ENCODE data around the gene SLC38A1. TPM values are rescaled to one million over a fixed set of nuclear protein-coding genes. Genes with fewer than 3 reads are reported as not detected.

Gene SLC38A1
- total RNA-seq, 2 experiments from 2014 or later: 114 to 163 TPM

DNA sequence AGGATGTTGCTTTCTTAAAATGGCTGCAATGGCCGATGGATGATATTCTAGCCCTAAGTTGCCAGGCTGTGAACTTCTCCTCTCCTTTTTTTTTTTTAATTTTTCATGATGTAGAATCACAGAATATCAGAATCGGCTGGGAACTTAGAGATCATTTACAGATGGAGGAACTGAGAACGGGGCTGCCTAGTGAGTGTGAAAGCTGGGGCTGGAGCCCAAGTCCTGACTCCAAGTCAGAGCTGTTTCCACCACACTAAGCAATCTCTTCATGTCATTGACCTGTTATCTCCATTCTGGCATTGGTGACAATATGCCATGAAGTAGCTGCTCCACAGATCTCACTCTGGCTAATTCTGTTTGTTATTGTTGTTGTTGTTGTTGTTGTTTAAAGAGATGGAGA is 121.7 kb downstream of the SLC38A1 start:
- ChIA-PET POLR2A (interaction anchor here (0.6 to 0.8 kb wide), 2 partner anchors 252 to 309 kb away, joined by 3 read pairs; no protein-coding TSS in a partner anchor), CTCF (ENCODE audit: unreplicated experiment) (interaction anchor here (0.6 kb wide), 1 partner anchor 1630 kb away, joined by 3 read pairs; no protein-coding TSS in a partner anchor)
- H3K4me3 ChIP-seq (ENCODE audit: low read depth, low read length, poor library complexity, severe bottlenecking): no peak overlapping the region
- peaks cover 11% of the 10 kb centered on the region for H3K4me1 ChIP-seq (ENCODE audit: insufficient read depth, low read length, poor library complexity, severe bottlenecking)
- no peaks in the 10 kb centered on the region for H3K79me2 ChIP-seq (ENCODE audit: insufficient read depth, low read depth, low read length)
- BruUV-seq (replicated peaks): no TSS peak
- no peaks in the 10 kb centered on the region for H3K36me3 ChIP-seq (ENCODE audit: insufficient read depth, low read length)
- no peak for DNase-seq (ENCODE audit: low spot score)
- no peak overlapping the region for H3K4me2 ChIP-seq (ENCODE audit: low read length)
- no peak overlapping the region for H3K27ac ChIP-seq (ENCODE audit: low read depth, low read length, poor library complexity, severe bottlenecking)
- no peak overlapping the region for H2AFZ ChIP-seq (ENCODE audit: low read length)
- H3K9me2 ChIP-seq (ENCODE audit: insufficient read depth, low read length): no peaks in the 10 kb centered on the region
- H4K20me1 ChIP-seq (ENCODE audit: insufficient read depth, low read length): no peaks in the 10 kb centered on the region
- no peaks in the 10 kb centered on the region for H3K9me3 ChIP-seq (ENCODE audit: low read length)
- intact Hi-C loops (cut with micrococcal nuclease; ENCODE audit: unreplicated experiment): no loop called here
- TF ChIP-seq, protein P1, sequence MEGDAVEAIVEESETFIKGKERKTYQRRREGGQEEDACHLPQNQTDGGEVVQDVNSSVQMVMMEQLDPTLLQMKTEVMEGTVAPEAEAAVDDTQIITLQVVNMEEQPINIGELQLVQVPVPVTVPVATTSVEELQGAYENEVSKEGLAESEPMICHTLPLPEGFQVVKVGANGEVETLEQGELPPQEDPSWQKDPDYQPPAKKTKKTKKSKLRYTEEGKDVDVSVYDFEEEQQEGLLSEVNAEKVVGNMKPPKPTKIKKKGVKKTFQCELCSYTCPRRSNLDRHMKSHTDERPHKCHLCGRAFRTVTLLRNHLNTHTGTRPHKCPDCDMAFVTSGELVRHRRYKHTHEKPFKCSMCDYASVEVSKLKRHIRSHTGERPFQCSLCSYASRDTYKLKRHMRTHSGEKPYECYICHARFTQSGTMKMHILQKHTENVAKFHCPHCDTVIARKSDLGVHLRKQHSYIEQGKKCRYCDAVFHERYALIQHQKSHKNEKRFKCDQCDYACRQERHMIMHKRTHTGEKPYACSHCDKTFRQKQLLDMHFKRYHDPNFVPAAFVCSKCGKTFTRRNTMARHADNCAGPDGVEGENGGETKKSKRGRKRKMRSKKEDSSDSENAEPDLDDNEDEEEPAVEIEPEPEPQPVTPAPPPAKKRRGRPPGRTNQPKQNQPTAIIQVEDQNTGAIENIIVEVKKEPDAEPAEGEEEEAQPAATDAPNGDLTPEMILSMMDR (conservative IDR thresholded peaks at IDR 0.05; ENCODE audit: low read length): no peak
- TF ChIP-seq EZH2phosphoT487 (IDR thresholded peaks at IDR 0.05; ENCODE audit: borderline replicate concordance, low read depth, low read length): no peak

DNA sequence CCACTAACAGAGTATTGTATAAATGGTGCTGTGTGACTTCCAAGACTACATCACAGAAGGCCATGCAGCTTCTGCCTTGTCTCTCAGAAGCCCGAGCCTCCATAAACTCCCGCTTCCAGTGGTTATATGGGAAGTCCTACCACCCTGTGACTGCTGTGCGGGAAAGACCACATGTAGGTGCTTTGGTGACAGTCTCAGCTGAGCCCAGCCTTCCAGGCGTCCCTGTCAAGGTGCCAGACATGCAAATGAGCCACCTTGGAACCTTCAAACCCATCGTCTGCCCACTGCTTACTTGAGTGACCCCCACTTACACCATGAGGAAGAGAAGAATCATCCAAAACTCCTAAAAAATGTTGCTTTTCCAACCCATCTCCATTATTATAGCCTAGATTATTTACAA is 123.0 kb downstream of the SLC38A1 start:
- intact Hi-C loops (cut with micrococcal nuclease; ENCODE audit: unreplicated experiment): no loop called here
- Histone ChIP-seq H3K9me2 (ENCODE audit: insufficient read depth, low read length) (no peaks in the 10 kb centered on the region), H3K4me2 (ENCODE audit: low read length) (no peak overlapping the region), H3K9me3 (ENCODE audit: low read length) (no peaks in the 10 kb centered on the region), H2AFZ (ENCODE audit: low read length) (no peak overlapping the region), H3K36me3 (ENCODE audit: insufficient read depth, low read length) (no peaks in the 10 kb centered on the region), H4K20me1 (ENCODE audit: insufficient read depth, low read length) (no peaks in the 10 kb centered on the region), H3K4me3 (ENCODE audit: low read depth, low read length, poor library complexity, severe bottlenecking) (no peak overlapping the region), H3K4me1 (ENCODE audit: insufficient read depth, low read length, poor library complexity, severe bottlenecking) (peaks cover 4% of the 10 kb centered on the region), H3K27ac (ENCODE audit: low read depth, low read length, poor library complexity, severe bottlenecking) (no peak overlapping the region), H3K79me2 (ENCODE audit: insufficient read depth, low read depth, low read length) (no peaks in the 10 kb centered on the region)
- BruUV-seq (replicated peaks): no TSS peak
- no peak for DNase-seq (ENCODE audit: low spot score)
- POLR2A ChIA-PET: no interaction called here
- CTCF ChIA-PET (ENCODE audit: unreplicated experiment): no interaction called here
- TF ChIP-seq, protein P1 (conservative IDR thresholded peaks at IDR 0.05; ENCODE audit: low read length): no peak
- no peak for TF ChIP-seq EZH2phosphoT487 (IDR thresholded peaks at IDR 0.05; ENCODE audit: borderline replicate concordance, low read depth, low read length)

DNA sequence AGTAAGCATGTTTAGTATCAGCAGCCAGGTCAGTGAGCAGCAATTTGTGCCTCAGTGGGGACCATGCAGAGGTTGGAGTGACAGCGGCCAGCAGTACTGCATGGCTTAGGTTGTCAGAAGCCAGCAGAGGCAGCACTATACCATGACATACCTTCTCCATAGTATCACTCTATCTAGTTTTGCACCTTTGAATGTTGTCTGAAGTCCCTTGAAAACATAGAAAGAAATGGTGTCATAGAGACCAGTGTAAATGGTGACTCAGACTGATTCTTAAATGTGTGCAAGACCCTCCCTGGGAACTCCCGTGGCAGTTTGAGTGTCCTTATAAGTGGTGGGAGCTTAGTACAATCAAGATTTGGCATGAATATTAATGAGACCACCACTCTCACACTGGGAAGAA is 124.4 kb downstream of the SLC38A1 start:
- H3K27ac ChIP-seq (ENCODE audit: low read depth, low read length, poor library complexity, severe bottlenecking): no peak overlapping the region
- TF ChIP-seq, protein P1 (conservative IDR thresholded peaks at IDR 0.05; ENCODE audit: low read length): no peak
- TF ChIP-seq EZH2phosphoT487 (IDR thresholded peaks at IDR 0.05; ENCODE audit: borderline replicate concordance, low read depth, low read length): no peak
- no peak for DNase-seq (ENCODE audit: low spot score)
- no peaks in the 10 kb centered on the region for H3K9me3 ChIP-seq (ENCODE audit: low read length)
- no peak overlapping the region for H2AFZ ChIP-seq (ENCODE audit: low read length)
- POLR2A ChIA-PET: no interaction called here
- no peaks in the 10 kb centered on the region for H4K20me1 ChIP-seq (ENCODE audit: insufficient read depth, low read length)
- no TSS peak for BruUV-seq (replicated peaks)
- H3K4me1 ChIP-seq (ENCODE audit: insufficient read depth, low read length, poor library complexity, severe bottlenecking): no peaks in the 10 kb centered on the region
- CTCF ChIA-PET (ENCODE audit: unreplicated experiment): no interaction called here
- H3K79me2 ChIP-seq (ENCODE audit: insufficient read depth, low read depth, low read length): no peaks in the 10 kb centered on the region
- H3K4me3 ChIP-seq (ENCODE audit: low read depth, low read length, poor library complexity, severe bottlenecking): no peak overlapping the region
- intact Hi-C loops (cut with micrococcal nuclease; ENCODE audit: unreplicated experiment): no loop called here
- no peaks in the 10 kb centered on the region for H3K9me2 ChIP-seq (ENCODE audit: insufficient read depth, low read length)
- H3K36me3 ChIP-seq (ENCODE audit: insufficient read depth, low read length): no peaks in the 10 kb centered on the region
- no peak overlapping the region for H3K4me2 ChIP-seq (ENCODE audit: low read length)

Data from OCI-LY7 (cell line).